HG03196 (cell line): ENCODE results near the gene SMG7.

ENCODE experiments used
- ATAC-seq: cut with Tn5 transposase; IDR thresholded peaks from one replicate; pipeline ENCODE4 v1.9.1; 2021; ENCODE audit not compliant: unreplicated experiment

The SMG7 gene

DNA sequence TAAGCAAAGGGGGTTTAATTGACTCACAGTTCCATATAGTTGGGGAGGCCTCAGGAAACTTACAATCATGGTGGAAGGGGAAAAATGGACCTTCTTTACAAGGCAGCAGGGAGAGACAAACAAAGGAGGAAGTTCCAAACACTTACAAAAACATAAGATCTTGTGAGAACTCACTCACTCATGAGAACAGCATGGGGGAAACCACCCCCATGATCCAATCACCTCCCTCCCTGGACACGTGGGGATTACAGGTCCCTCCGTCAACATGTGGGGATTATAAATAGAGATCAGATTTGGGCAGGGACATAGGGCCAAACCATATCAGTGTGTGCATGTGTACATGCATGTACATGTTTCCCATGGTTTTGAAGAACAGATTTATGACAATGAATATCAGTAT lies 5.5 kb upstream of the SMG7 start:
- no peak for ATAC-seq

DNA sequence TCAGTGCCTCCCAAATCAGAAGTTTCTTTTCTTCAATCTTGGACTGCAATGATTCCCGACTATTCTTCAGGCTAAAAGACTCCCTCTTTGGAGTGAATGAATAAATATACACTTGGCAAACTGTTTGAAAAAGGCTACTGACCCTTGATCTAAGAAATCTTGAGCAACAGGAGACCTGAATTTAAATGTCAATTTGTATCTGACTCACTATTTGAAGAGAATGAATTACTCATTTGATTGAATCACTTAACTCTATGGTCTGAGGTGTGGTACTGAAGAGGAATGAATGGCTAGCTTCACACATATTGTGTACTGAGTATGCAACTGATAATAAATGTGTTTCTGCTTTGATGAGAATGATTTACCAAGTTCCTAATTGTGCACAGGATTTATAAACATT lies 4.6 kb upstream of the SMG7 start:
- no peak for ATAC-seq

DNA sequence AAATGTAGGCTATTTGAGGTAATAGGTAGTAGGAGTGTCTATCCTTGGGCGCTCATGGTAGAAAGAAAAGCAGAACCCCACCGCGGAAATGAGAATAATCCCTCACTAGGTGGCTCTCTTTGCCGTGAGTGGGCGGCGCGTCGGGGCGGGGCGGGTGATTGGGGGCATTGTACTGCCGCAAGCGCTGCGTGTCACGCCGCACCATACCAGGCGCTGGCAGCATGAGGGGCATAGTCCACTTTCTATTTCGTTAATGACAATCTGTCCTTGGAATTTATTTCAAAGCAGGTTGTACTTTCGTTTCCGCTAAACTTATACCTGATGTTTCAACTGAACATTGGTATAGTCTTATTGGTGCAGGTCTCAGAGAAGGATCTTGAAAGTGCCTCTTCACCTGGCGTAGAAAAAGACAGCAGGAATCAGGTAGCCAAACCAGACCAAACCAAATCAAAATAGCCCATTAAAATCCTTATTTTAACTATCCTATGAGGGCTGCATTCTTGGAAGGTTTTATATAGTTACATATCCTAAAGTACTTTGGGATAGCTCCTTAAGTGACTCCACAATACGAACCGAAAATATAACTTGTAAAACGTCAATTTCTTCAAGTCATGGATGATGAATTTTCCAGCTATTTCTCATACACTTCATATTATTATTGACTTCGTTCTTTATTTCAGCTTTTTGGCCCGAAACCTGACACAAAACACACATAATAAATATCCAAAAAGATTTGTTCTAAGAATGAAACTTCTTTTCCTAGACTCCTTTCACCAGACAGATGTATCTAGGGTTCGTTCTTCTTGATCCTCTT lies 1.9 kb upstream of the SMG7 start:
- ATAC-seq, result peak; percentile 42

DNA sequence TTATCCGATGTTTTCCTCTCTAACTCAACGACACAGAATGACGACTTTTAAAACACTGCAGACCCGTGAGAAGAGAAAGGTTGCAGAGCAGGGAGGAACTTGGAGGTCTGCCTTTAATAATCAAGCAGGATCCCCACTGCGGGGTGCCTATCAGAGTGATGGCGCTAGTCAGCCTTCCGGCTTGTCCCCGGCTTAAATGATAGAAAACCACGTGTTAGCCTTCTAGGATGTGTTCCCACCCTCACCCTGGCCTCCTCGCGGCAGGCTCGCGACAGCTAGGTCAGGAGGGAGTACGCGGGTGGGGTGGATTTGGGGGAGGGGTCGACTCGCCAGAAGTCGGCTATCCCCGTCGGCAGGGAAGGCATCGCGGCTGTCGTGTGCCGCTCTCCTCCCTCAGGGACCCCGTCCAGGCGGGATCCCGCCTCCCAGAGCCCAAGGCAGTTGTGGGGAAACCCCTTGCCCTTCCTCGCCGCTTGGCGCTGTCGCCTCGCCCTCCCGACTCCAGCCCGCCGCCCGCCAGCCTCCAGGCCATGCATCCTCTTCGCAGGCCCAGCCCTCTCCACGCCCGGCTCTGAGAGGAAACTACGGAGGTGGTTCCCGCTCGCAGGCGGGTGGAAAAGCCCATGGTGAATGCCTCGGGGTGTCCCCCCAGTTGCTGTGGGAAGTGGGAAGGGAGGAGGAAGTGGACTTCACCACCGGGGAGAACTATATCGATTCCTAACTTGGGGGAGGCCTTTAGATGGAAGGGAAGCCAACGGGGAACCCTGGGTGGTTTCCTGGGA lies 1.1 kb upstream of the SMG7 start:
- peak; percentile 28 for ATAC-seq

DNA sequence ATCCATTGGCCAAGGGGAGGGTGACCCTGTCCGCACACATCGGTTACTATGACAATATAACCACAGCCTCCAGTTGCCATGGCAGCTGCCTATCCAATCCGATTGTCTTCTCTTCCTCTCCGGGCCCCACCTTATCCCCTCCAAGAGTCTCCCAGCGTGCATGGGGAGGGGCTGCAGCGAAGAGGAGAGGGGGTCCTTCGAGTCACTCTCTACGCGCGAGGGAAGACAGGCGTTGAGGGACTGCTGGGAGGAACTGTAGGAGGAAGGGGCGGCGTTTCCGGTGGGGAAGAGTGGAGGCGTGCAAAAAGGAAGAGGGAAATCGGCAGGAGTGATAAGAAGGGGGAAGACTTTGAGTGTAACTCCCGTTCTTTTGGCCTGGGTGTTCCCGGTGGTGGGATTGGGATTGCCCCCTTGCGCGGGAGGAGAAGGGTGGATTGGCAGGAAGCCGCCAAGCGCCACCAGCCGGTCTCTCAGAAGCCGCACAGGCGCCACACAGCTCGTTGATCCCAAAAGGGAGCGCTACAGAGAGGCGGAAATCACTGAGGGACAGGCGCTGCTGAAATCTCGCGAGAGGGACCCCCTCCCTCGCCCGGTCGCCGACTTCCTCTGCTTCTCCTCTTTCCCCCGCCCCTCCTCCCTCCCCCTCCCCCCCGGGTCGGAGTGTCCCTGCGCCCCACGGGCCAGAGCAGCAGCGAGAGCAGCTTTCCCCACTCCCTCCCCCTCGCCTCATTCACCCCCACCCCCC lies 384 bp upstream of the SMG7 start:
- ATAC-seq, result peak; percentile 45

DNA sequence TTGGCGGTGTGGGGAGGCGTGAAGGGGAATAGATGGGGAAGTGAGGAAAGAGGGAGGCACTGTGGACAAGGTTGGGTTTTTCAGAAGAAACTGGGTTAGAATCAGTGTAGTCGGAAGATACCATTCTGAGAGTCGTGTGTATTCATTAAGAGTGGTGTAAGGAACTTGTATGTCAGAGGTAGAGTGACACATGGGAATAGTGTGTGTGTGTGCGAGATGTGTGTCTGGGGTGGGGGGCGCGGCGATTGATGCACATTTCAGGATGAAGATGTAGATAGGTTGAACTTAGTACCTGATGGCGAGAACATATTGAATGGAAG lies 878 bp downstream of the SMG7 start:
- no peak for ATAC-seq

DNA sequence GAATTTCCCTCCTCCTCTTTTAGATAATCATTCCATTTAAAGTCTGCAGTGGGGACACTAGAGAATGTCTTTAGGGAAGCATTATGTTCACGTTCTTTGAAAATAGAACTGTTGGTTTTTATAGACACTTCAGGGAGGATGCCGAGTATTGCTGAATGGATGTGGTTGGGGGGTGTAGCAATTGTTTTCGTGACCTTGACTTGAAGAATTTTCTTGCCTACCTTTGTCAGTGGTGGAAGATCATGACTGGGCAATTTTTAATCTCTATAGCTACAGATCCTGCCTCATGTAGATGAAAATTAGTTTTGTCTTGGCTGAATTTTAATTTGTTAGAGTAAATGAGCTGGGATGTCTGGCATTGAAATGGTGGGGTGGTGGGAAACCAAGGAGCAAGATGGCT lies 3.8 kb downstream of the SMG7 start:
- ATAC-seq, result no peak

DNA sequence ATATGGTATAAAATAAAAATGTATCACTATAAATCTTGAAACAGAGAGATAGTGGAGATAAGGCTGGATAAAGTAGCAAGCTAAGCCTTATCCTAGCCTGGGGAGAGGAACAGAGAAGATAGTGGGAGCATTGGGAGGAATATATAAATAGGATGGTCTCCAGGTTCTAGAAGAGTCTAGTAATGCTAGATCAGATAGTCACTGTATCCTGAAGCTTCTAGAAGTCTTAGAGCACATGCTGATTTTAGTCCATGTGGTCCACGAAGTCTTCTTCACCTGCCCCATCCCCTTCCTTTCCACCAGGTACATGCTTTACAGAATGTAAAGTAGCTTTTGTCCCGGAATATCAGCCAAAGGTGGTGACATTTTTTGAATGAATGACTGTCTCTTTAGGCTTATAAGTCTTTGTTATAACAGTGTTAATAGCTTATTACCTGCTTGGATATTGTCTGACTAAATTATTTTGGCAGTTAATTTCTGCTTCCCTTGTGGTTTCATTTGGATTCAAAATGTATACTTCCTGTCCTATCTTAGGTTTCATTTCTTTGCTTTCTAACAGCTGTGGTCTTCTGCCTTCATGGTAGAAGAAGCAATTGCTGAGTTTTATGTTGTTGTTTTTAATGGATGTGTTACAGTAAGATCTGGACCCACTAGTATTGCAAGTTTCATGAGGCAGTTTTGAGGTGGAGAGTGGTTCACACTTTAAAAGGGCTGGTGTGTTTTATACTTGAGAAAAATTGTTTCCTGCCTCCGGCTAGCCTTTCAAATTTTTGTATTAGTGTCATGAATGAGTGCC lies 5.9 kb downstream of the SMG7 start:
- peak; percentile 41 for ATAC-seq

DNA sequence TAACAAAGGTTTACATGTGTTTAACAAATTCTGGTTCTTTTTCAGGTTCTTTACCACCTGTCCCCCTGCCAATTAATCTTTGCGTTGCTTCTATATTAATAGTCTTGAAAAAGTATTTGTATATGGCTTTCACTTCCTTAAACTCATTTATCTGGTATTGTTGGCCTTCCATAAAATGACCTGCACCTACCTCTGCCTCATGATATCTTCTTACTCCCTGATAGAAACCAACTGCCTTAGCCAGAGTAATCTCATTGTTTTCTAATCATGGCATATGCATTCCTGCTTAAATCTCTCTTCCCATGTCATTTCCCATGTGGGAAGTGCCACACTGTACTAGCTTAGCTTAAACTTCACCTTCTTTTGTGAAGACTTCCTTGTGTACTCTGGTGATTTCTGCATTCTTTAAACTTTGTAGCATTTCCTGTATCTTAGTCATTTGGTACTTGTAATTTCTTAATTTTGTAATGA lies 8.7 kb downstream of the SMG7 start:
- ATAC-seq, result no peak

DNA sequence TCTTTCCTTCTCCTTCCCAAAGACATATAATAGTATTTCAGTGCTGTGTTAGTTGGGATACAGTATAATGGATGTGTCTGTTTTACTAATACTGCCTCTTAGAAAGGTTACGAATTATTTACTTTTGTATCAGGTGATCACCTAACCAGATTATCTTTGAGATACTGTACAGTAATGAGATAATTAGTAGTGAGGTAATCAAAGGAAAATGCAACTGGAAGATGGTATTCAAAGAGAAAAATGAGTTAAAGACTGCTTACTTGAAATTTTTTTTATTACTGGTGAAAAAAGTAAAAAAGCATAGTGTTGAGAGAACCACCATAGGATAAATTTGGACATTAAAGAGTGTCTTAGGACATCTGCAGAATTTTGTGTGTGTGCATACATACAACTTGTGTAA lies 10.9 kb downstream of the SMG7 start:
- no peak for ATAC-seq

DNA sequence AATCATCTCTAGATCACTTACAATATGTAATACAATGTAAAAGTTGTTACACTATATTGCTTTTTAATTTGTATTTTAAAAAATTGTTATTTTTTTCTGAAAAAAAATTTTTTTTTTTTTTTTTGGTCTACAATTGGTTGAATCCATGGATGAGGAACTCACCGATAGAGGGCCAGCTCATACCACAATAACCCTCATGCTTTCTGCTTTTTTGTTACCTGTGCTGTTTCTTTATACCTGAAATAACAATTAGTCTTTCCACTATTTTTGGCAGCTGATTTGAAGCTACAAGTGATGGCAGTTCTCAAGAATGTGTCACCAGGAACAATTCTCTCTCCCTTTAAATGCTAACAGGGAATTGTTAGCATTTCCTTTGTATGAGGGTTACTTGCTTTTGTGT lies 12.0 kb downstream of the SMG7 start:
- no peak for ATAC-seq

DNA sequence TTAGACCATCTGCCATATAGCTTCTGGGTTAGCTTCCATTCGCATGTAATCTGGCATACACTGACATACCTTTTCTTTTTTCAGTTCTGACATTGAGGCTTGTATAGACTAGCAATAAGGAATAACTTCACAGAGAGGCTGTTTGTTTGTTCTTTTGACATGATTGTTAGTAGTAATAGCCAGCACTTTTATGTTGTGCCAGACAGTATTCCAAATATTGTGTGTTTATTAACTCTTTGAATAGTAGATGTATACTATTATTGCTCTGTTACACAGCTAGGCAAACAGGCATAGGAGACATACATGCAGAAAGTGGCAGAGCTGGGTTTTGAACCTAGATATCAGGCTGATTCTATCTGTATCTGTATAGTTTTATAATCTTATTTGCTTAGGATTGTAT lies 12.6 kb downstream of the SMG7 start:
- no peak for ATAC-seq

DNA sequence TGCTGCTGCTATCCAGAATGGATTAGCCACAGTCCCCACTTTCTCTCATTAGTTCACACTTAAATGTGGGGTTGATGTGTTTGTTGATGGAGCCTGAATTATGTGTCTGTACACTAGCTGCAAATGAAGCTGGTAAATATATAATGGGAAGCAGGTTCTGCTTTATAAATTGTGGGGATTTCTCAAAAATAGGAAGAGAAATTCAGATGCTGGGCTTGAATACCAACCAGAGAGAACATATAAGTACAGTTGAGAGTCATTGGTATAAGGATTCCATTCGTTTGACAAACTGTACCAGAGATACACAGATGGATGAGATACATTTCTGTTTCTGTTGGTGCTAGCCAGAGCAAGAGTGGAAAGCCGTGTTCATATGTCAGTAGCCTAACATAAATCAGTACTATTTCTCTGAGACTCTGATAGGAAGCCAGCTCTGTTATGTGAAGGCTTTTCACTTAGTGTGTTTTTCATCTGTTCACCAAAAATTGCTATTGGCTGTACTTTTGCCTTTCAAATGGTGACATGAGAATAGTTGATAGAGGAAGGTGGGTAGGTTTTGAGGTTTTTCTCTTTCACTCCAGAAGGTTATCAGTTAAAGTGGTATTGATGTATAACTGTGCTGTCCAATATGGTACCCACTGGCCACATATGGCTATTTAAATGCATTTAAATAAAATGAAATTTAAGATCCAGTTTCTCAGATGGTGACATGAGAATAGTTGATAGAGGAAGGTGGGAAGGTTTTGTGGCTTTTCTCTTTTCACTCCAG lies 15.6 kb downstream of the SMG7 start:
- no peak for ATAC-seq

DNA sequence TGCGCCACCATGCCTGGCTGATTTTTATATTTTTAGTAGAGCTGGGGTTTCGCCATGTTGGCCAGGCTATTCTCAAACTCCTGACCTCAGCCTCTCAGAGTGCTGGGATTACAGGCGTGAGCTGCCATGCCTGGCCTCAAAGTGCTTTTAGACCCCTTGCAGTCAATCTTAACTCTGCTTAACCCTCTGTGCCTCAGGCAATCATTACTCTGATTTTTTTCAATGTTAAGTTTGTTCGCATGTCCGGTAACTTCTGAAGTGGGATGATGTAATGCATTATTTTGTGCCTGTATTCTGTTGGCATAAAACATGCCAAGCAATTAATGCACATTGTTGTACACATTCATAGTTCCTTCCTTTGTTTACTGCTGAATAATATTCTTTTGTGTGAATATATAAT lies 18.6 kb downstream of the SMG7 start:
- ATAC-seq, result no peak

DNA sequence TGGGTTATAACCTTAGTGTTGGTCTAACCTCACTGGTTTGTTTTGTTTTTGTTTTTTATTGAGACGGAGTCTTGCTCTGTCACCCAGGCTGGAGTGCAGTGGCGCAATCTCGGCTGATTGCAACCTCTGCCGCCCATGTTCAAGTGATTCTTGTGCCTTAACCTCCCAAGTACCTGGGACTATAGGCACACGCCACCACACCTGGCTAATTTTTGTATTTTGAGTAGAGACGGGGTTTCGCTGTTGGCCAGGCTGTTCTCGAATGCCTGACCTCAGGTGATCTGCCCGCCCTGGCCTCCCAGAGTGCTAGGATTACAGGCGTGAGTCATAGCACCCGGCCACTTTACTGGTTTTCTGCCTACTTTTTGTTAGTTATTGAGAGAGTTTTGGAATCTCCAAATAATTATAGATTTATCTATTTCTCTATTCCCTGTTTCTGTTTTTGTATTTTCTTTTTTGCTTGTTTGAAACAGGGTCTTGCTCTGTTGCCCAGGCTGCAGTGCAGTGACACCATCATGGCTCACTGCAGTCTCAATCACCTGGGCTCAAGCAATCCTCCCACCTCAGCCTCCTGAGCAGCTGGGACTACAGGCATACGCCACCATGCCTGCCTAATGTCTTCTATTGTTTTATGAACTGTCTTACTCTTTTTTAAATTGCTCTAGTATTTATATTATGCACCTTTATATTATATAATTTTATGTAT lies 21.4 kb downstream of the SMG7 start:
- ATAC-seq, result no peak

DNA sequence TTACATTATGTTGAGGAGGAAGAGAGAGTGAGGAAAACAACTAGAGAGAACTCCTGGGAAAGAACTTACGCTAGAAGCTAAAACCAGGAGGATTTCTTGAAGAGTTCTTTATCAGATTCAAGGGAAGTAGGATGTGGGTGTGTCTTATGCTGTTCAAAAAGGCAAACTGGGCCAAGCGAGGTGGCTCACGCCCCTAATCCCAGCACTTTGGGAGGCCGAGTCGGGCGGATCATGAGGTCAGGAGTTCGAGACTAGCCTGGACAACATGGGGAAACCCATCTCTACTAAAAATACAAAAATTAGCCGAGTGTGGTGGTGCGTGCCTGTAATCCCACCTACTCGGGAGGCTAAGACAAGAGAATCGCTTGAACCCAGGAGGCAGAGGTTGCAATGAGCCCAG lies 23.1 kb downstream of the SMG7 start:
- ATAC-seq, result no peak

DNA sequence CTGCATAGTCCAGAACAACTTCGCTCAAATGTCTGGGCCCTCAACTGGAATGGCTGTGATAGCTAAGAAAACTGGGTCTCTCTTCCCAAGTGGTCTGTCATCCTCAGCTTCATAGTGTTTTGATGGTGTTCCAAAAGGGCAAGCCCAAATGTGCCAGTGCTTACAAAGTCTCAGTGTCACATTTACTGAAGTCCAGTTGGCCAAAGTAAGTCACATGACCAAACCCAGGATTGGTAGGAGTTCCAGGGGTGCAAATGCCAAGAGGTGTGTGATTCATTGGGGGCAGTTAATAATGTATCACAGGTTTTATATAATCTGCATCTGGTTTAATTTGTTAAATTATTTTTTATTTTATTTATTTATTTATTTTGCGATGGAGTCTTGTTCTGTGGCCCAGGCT lies 24.9 kb downstream of the SMG7 start:
- no peak for ATAC-seq

DNA sequence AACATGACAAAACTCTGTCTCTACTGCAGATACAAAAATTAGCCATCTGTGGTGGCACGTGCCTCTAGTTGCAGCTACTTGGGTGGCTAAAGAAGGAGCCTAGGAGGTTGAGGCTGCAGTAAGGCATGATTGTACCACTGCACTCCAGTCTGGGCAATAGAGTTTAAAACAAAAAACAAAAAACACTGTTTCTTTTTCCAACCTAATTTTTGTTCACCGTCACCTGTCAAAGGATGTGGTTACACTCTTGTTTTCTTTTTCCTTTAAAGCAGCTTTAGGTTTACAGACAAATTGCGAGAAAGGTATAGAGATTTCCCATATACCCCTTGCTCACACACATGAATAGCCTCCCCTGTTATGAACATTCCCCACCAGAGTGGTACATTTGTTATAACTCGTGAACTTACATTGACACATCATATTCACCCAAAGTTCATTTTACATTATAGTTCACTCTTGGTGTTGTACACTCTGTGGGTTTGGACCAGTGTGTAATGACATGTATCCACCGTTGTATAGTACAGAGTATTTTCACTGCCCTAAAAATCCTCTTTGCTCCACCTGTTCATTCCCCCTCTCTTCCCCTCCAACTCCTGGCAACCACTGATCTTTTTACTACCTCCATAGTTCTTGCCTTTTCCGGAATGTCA lies 26.2 kb downstream of the SMG7 start:
- ATAC-seq, result no peak

DNA sequence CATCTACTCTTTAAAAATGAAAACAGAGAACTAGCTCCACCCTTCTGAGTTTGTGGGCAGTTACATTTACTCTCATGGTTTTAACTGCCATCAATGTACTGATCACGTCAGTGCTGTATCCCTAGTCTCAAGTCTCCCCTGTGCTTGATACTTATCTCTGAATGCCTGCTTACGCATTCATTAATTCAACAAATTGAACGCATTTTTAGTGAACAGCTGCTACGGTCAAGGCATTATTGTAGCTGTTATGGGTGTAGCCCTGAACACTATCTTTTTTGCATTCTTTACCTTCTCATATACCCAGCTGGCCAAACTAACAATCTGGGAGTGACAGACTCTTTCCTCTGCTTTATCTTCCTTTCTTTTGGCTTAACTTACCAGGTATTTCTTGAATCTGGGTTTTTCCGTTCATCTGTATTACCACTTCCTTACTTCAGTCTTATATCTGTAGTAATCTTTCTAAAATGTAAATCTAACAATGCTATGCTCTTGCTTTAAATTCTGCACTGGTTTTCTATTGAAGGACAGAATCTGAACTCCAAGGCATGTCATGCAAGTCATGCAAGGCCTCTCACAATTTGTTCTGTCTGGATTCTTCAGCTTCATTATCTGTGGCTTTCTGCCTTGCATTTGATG lies 33.3 kb downstream of the SMG7 start:
- no peak for ATAC-seq
